Choroid plexus epithelial cell (primary cell): Measurements from ENCODE around the gene TMPRSS11F.

Source experiments
- DNase-seq: peaks from one replicate; pipeline ENCODE4 v3.0.0-alpha.2; 2010; ENCODE audit warnings: low read depth
- H3K4me3 ChIP-seq: 2 replicates; pipeline ENCODE4 v1.5.1; 2011; ENCODE audit warnings: low read depth, mild to moderate bottlenecking, control low read depth, low read length, moderate library complexity
- TF ChIP-seq, protein P1 (sequence below): conservative IDR thresholded peaks from 2 replicates; pipeline ENCODE4 v1.5.1; 2011; ENCODE audit warnings: low read depth, mild to moderate bottlenecking, control low read depth, inconsistent platforms, low read length, moderate library complexity

Gene TMPRSS11F

DNA sequence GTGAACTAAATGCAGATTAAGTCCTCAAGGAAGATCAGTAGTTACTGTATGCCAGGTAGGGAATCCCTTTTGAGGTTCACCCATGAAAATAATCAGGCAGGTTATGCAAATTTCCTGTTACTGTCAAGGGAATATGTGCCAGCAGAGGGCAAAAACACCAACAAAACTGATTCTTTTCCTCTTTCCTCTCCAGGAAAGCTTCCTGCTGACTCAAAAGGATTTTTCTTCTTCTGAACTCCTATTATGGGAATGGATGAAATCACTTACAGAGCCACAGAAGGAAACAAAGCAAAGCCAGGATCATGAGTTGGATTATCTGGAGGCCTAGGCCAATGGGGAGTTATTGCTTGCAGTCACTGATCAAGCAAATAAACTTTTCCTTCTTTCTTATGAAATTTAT lies 49.7 kb downstream of the TMPRSS11F start:
- DNase-seq, result no peak
- no peak overlapping the region for H3K4me3 ChIP-seq
- TF ChIP-seq, protein P1, sequence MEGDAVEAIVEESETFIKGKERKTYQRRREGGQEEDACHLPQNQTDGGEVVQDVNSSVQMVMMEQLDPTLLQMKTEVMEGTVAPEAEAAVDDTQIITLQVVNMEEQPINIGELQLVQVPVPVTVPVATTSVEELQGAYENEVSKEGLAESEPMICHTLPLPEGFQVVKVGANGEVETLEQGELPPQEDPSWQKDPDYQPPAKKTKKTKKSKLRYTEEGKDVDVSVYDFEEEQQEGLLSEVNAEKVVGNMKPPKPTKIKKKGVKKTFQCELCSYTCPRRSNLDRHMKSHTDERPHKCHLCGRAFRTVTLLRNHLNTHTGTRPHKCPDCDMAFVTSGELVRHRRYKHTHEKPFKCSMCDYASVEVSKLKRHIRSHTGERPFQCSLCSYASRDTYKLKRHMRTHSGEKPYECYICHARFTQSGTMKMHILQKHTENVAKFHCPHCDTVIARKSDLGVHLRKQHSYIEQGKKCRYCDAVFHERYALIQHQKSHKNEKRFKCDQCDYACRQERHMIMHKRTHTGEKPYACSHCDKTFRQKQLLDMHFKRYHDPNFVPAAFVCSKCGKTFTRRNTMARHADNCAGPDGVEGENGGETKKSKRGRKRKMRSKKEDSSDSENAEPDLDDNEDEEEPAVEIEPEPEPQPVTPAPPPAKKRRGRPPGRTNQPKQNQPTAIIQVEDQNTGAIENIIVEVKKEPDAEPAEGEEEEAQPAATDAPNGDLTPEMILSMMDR, result no peak

DNA sequence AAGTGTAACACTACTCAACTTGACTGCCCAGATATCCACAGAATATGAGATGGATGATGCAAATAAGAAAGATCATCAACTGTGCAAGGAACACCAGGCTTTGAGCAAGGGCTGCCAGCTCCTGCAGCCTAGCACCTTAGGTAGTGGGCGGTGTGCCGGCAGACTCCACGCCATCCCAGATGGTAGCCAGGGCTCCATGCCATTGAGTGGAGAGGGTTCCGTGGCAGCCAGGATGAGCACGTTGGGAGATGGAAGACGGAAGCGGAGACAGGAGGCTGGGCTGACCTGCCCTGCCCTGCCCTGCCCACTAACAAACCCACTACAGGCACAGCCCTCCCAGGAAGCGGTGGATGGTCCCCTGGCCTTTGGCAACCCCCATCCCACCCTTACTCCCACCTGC lies 51.9 kb downstream of the TMPRSS11F start:
- no peak for DNase-seq
- TF ChIP-seq, protein P1, result no peak

DNA sequence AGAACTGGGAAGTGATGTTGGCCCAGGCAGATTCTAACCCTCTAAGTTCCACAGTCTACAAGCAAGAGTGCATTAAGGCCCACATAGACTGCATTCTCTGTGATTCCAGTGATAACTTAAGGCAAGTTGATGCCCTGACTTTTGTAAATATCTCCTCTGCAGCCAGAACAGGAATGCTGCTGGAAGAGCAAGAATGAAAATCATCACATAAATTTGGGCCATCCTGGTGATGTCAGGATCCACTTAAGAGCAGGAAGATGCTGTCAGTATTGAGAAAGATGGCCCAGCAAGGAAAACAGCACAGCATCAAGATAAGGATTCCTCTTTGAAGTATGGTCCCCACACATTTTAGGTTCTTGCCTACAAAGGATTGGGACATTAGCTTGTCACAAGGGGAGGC lies 52.4 kb downstream of the TMPRSS11F start:
- H3K4me3 ChIP-seq, result no peak overlapping the region
- TF ChIP-seq, protein P1, result no peak
- DNase-seq, result no peak

More for the DNA sequence above, 51.9 kb downstream of the TMPRSS11F start:
- no peak overlapping the region for H3K4me3 ChIP-seq

DNA sequence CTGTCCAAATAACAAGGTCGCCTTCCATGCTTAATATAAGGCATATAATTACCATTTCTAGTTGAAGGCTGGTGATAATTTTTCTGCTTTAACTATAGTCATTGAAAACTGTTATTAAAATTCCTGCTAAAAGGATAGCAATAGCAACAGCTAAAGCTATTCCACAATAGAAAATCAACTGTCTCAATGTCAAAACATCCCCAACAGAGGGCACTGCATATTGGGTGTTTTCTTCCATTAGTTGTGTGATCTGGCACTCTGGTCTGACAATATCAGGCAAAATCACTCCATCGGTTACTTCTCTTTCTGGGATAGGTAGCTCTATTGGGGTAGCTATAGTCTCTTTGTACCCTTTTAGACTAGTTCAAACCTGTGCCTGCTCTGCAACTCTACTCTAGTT lies 53.5 kb downstream of the TMPRSS11F start:
- no peak overlapping the region for H3K4me3 ChIP-seq
- TF ChIP-seq, protein P1, result no peak
- no peak for DNase-seq

DNA sequence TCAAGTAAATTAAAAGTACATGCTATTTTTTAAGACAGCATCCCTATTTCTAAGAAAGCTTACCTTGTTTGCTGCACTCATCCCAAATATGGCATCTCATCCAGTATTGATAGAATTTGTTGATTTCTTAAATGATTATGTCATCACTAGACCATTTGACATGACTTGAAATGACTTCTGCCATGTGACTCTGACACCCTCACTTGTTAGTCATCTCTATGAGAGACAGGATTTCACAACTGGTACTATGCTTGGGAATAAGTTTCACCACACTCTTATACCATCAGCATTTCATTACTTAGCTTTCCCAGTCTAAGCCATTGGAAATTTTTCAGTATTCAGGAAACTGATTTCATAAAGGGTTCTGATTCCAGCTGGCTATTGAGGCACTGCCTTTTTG lies 55.3 kb downstream of the TMPRSS11F start:
- TF ChIP-seq, protein P1, result no peak
- DNase-seq, result no peak
- H3K4me3 ChIP-seq, result no peak overlapping the region

DNA sequence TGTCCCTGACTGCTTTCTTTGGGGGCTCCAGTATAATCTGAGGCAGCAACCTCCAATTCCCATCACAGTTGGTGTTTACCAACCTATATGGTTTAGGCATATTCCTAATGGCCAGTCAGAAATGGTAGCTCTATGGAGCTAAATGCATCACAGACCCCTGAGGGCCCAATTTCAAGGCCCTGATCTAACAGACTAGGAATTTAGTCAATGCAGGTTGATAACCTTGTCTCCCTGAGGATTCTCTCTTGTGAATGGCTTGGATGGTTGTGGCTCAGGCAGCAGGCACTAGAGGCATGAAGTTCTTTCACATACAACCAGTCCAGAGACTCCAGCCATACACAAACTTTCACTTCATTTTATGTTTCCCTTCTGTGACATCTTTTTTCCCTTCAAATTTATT lies 59.4 kb downstream of the TMPRSS11F start:
- TF ChIP-seq, protein P1, result no peak
- DNase-seq, result no peak
- no peak overlapping the region for H3K4me3 ChIP-seq

DNA sequence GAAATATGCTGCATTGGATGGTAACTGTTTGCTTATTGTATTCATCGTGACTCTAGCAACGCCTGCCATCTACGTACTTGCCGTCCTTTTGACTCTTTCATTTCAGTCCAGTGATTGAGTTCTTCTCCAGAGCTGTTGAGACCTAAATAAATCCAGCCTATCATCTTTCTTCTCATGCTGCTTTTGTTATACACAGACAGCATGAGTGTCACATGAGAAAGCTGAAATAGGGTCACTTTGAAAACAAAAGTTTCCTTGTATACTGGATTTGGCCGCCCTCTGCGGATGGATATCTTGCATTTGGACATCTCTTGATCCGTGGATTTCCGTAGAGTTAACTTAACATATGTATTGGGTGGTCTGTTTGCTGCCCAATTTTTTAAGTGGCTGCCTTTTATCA lies 67.2 kb downstream of the TMPRSS11F start:
- DNase-seq, result no peak
- TF ChIP-seq, protein P1, result no peak
- H3K4me3 ChIP-seq, result no peak overlapping the region
